IMR-90 (cell line): ENCODE data around the gene ANO10. TPM values are rescaled to one million over a fixed set of nuclear protein-coding genes. Genes with fewer than 3 reads are reported as not detected.

Experiments
- ATAC-seq: fragments of 200-7000 bp; cut with Tn5 transposase; 2 replicates; pipeline ENCODE4 v1.9.1; 2020; ENCODE audit warnings: low read depth, mild to moderate bottlenecking, moderate library complexity
- BruUV-seq: library from RNA; stranded (reverse); fragments of 400-500 nt; replicated peaks from 2 replicates; lab custom pipeline; 2021; lab: Mats Ljungman, UMichigan
- CTCF ChIA-PET: fragments of 300-600 bp; formaldehyde crosslinking; extraction: SDS; loops from one replicate; lab custom pipeline; 2021; ENCODE audit warnings: antibody characterized with exemption; lab: Yijun Ruan, JAX
- POLR2A ChIA-PET: fragments of 300-600 bp; sonication (Branson Sonifier 250); formaldehyde crosslinking; loops from one replicate; lab custom pipeline; 2022; ENCODE audit warnings: antibody characterized with exemption; ENCODE audit not compliant: unreplicated experiment; lab: Charles Lee
- DNase-seq: peaks from one replicate; pipeline ENCODE4 v3.0.0; 2013
- H2AFZ ChIP-seq: replicated peaks from 2 replicates; pipeline ENCODE3; 2013; ENCODE audit warnings: low read length, mild to moderate bottlenecking; ENCODE audit not compliant: poor library complexity
- H2AK5ac ChIP-seq: 2 replicates; pipeline ENCODE4 v1.6.1; 2013; ENCODE audit warnings: low read depth, low read length, inconsistent platforms
- H2AK9ac ChIP-seq: replicated peaks from 2 replicates; pipeline ENCODE3; 2013; ENCODE audit warnings: mild to moderate bottlenecking, low read depth, low read length, moderate library complexity; ENCODE audit not compliant: poor library complexity
- H2BK120ac ChIP-seq: 2 replicates; pipeline ENCODE4 v1.6.1; 2013; ENCODE audit warnings: low read depth, low read length, inconsistent platforms
- H2BK15ac ChIP-seq: 3 replicates; pipeline ENCODE4 v1.6.1; 2013; ENCODE audit warnings: low read depth, low read length, inconsistent platforms
- H2BK20ac ChIP-seq: 2 replicates; pipeline ENCODE4 v1.6.1; 2013; ENCODE audit warnings: low read depth, mild to moderate bottlenecking, inconsistent platforms, low read length, moderate library complexity
- H2BK5ac ChIP-seq: 2 replicates; pipeline ENCODE4 v1.6.1; 2013; ENCODE audit warnings: mild to moderate bottlenecking, low read depth, low read length, inconsistent platforms; ENCODE audit not compliant: poor library complexity, severe bottlenecking
- H3K14ac ChIP-seq: replicated peaks from 2 replicates; pipeline ENCODE4 v1.6.1; 2013; ENCODE audit warnings: low read depth, low read length, inconsistent platforms
- H3K18ac ChIP-seq: 2 replicates; pipeline ENCODE4 v1.6.1; 2013; ENCODE audit warnings: low read depth, low read length, control low read depth
- H3K23ac ChIP-seq: 2 replicates; pipeline ENCODE4 v1.6.1; 2013; ENCODE audit warnings: low read depth, low read length, inconsistent platforms
- H3K27ac ChIP-seq: 2 replicates; pipeline ENCODE4 v1.5.1; 2013; ENCODE audit warnings: mild to moderate bottlenecking, control low read depth, low read length; ENCODE audit not compliant: insufficient read depth
- H3K27me3 ChIP-seq: 2 replicates; pipeline ENCODE4 v1.6.1; 2013; ENCODE audit warnings: low read length; ENCODE audit not compliant: control insufficient read depth, insufficient read depth
- H3K36me3 ChIP-seq: 2 replicates; pipeline ENCODE4 v1.6.1; 2013; ENCODE audit warnings: low read length, mixed read lengths; ENCODE audit not compliant: control insufficient read depth, insufficient read depth
- H3K4ac ChIP-seq: 2 replicates; pipeline ENCODE4 v1.6.1; 2013; ENCODE audit warnings: low read depth, low read length, inconsistent platforms
- H3K4me1 ChIP-seq: 2 replicates; pipeline ENCODE4 v1.6.1; 2013; ENCODE audit warnings: low read length, mixed read lengths; ENCODE audit not compliant: control insufficient read depth, insufficient read depth
- H3K4me2 ChIP-seq: 2 replicates; pipeline ENCODE4 v1.6.1; 2013; ENCODE audit warnings: low read depth, mild to moderate bottlenecking, control low read depth, low read length, moderate library complexity
- H3K4me3 ChIP-seq: 2 replicates; pipeline ENCODE4 v1.5.1; 2013; ENCODE audit warnings: low read depth, mild to moderate bottlenecking, control low read depth, low read length, moderate library complexity; ENCODE audit not compliant: insufficient read depth
- H3K56ac ChIP-seq: 2 replicates; pipeline ENCODE4 v1.6.1; 2013; ENCODE audit warnings: low read length, inconsistent platforms; ENCODE audit not compliant: insufficient read depth; ENCODE audit errors: extremely low read depth
- H3K79me1 ChIP-seq, 2 experiments: 2 replicates each; pipeline ENCODE4 v1.6.1; 2013; ENCODE audit warnings: low read length in 2 of 2, inconsistent platforms in 1 of 2, low read depth in 1 of 2
- H3K9ac ChIP-seq: 2 replicates; pipeline ENCODE4 v1.6.1; 2013; ENCODE audit warnings: low read depth, low read length, control low read depth
- H3K9me1 ChIP-seq: 2 replicates; pipeline ENCODE4 v1.6.1; 2013; ENCODE audit warnings: low read length, inconsistent platforms; ENCODE audit not compliant: insufficient read depth
- H3K9me3 ChIP-seq: 2 replicates; pipeline ENCODE4 v1.6.1; 2013; ENCODE audit warnings: low read length; ENCODE audit not compliant: control insufficient read depth, insufficient read depth
- H4K20me1 ChIP-seq: 2 replicates; pipeline ENCODE4 v1.6.1; 2013; ENCODE audit warnings: low read length, inconsistent platforms; ENCODE audit not compliant: insufficient read depth
- H4K5ac ChIP-seq: 2 replicates; pipeline ENCODE4 v1.6.1; 2013; ENCODE audit warnings: mild to moderate bottlenecking, low read depth, low read length, control low read depth
- H4K8ac ChIP-seq, 2 experiments: 2 replicates each; pipeline ENCODE4 v1.6.1; 2013; ENCODE audit warnings: low read depth in 2 of 2, low read length in 2 of 2, control low read depth in 1 of 2, inconsistent platforms in 1 of 2
- H4K91ac ChIP-seq: 2 replicates; pipeline ENCODE4 v1.6.1; 2013; ENCODE audit warnings: low read depth, low read length, inconsistent platforms; ENCODE audit not compliant: insufficient read depth
- MAFK ChIP-seq: IDR thresholded peaks from 2 replicates; pipeline ENCODE4 v1.6.1; 2012; ENCODE audit warnings: low read depth, low read length, improper control_type of control experiment
- MAZ ChIP-seq: IDR thresholded peaks from 2 replicates; pipeline ENCODE4 v1.6.1; 2012; ENCODE audit warnings: low read depth, mild to moderate bottlenecking, low read length, improper control_type of control experiment, moderate library complexity, borderline replicate concordance
- NFE2L2 ChIP-seq: fragments of 150-350 bp; IDR thresholded peaks from 2 replicates; pipeline ENCODE4 v1.6.1; 2016; ENCODE audit warnings: low read depth, mild to moderate bottlenecking, low read length
- WGBS, 2 experiments: methylation state at CpG; one replicate each; pipeline versions ENCODE4 v1.1.5 to v1.1.7; 2013; ENCODE audit warnings: missing lambda C conversion rate in 2 of 2; ENCODE audit not compliant: insufficient read length in 1 of 2; ENCODE audit errors: extremely low coverage in 2 of 2; 5-methylcytosine and 5-hydroxymethylcytosine counted together
- dilution Hi-C: fragments of 300-500 bp; cut with HindIII; formaldehyde crosslinking; loops from one replicate; pipeline ENCODE4 v1.14.3; 2018; ENCODE audit warnings: low sequenced_read_pairs; ENCODE audit not compliant: unreplicated experiment
- in situ Hi-C: fragments of 300-500 bp; cut with MboI; formaldehyde crosslinking; loops from 3 replicates; pipeline ENCODE4 v1.14.3; 2019; ENCODE audit warnings: low sequenced_read_pairs, inconsistent platforms, mixed read lengths
- intact Hi-C: fragments of 100-400 bp; cut with micrococcal nuclease; formaldehyde crosslinking; loops from 2 replicates; pipeline ENCODE4 v1.10.0; 2022
- polyA plus RNA-seq, 3 experiments: library from polyadenylated mRNA; depleted of rRNA; stranded (reverse); fragments of >200 nt; gene quantifications; 2 replicates each; pipeline ENCODE4 v1.2.3, GENCODE V29; 2012; ENCODE audit warnings: low replicate concordance in 1 of 3
- total RNA-seq: library from RNA; depleted of rRNA; stranded (reverse); fragments of >200 nt; gene quantifications from 2 replicates; pipeline ENCODE4 v1.2.3, GENCODE V29; 2012

The ANO10 gene
- total and polyA plus RNA-seq, 2 of the 4 experiments (the other 2 are of a cell fraction), result 28.5 to 41.6 TPM

DNA sequence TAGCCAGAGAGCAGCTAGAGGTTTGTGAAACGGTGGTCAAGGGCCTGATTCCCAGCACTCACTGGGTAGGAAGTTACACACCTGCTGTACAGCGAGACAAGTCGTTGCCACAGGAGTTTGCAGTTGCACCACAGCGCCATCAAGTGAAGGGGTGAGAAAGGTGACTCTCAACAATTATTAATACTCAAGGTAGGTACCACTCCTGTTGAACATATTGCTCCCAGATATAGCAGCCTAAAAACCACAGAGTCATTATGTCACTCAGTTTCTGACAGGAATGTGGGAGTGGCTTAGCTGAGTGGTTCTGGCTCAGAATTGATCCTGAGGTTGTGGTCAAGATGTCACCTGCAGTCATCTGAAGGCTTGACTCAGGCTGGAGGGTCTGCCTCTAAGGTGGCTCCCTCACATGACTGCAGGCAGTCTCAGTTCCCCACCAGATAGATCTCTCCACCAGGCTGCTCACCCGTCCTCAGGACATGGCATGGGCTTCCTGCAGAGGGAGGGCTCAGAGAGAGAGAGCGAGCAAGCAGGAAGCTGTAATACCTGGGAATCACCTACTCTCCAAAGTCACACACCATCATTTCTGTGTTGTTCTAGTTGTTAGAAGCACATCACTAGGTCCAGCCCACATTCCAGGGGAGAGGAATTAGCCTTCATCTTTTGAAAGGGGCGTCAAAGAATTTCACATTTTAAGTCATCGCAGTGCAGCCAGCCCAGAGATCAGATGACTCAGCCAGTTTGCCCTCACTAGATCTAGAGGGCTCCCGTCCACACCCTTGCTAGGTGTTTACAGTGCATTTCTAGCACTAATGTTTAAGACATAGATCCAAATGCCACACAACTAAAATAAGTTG lies 17.0 kb upstream of the ANO10 start:
- Histone ChIP-seq H3K9me1 (peaks cover 7% of the 10 kb centered on the region), H3K27me3 (no peaks in the 10 kb centered on the region), H2BK120ac (peak overlapping the region; percentile 49; the same call in 1 of the 2 replicates), H4K8ac (no peak overlapping the region), H3K4ac (peak overlapping the region; percentile 49), H3K27ac (no peak overlapping the region), H3K9me3 (no peaks in the 10 kb centered on the region), H3K23ac (no peak overlapping the region), H3K9ac (no peak overlapping the region), H2BK15ac (peak overlapping the region; percentile 2; the same call in 2 of the 3 replicates), H2AK5ac (peak overlapping the region; percentile 52; the same call in 1 of the 2 replicates), H3K4me3 (no peak overlapping the region), H3K4me2 (no peak overlapping the region), H2AK9ac (peak overlapping the region; percentile 4), H4K5ac (no peak overlapping the region), H3K79me1 (no peaks in the 10 kb centered on the region), H2BK20ac (peak overlapping the region; percentile 36; the same call in 1 of the 2 replicates), H3K4me1 (peaks cover 11% of the 10 kb centered on the region), H3K56ac (no peak overlapping the region), H2BK5ac (no peak overlapping the region), H3K14ac (peak overlapping the region; percentile 60; the same call in 1 of the 2 replicates), H3K36me3 (no peaks in the 10 kb centered on the region), H2AFZ (peak overlapping the region; percentile 68), H3K18ac (no peak overlapping the region), H4K91ac (peak overlapping the region; percentile 5; the same call in 1 of the 2 replicates), H4K20me1 (no peaks in the 10 kb centered on the region)
- in situ Hi-C loops (no loop called here), intact Hi-C loops (no loop called here), dilution Hi-C loops (no loop called here)
- ChIA-PET POLR2A (no interaction called here), CTCF (interaction anchor here (0.9 kb wide), 1 partner anchor 11 kb away, joined by 4 read pairs; no protein-coding TSS in a partner anchor)
- ATAC-seq, result peak; percentile 69
- peak; percentile 34 for DNase-seq
- BruUV-seq, result no TSS peak
- WGBS, 2 experiments, result 50% methylated on average over 2 of the region's 9 CpGs; no CpG with 5 or more reads in 1 of the 2 experiments
- no peak for TF ChIP-seq MAFK
- TF ChIP-seq NFE2L2, result peak; percentile 18; the same call in 1 of the 2 replicates
- TF ChIP-seq MAZ, result no peak
